Measurements from ENCODE around the gene SV2B. TPM values are rescaled to one million over a fixed set of nuclear protein-coding genes. Genes with fewer than 3 reads are reported as not detected.

The SV2B gene
- total and polyA plus RNA-seq, 2 experiments from 2014 or later = 0.17 to 2.2 TPM

DNA sequence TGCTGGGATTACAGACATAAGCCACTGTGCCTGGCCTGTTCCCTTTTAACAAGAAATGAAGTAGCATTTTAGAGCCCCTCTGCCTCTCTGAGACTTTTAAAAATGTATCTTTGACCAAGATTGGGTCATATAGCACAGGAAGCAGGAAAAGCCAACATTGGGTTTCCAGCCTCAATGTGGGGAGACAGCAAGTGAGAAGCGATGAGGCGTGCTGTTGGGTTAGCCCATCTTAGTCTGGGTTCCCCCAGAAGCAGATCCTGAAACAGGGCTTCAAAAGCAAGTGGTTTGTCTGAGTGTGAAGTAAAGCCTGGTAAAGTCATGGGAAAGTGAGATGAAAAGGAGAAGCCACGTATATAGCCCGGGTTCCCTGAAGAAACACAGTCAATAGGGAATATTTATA, 48.2 kb downstream of the SV2B start:
- DNase-seq (ENCODE audit: low spot score) = no peak
- no peak overlapping the region for H3K4me2 ChIP-seq
- H2AFZ ChIP-seq = no peak overlapping the region
- 93% methylated on average over 4 of the region's 4 CpGs for WGBS (ENCODE audit: low lambda C conversion rate, missing lambda C conversion rate)
- H3K27ac ChIP-seq = no peak overlapping the region
- TF ChIP-seq, protein P1, sequence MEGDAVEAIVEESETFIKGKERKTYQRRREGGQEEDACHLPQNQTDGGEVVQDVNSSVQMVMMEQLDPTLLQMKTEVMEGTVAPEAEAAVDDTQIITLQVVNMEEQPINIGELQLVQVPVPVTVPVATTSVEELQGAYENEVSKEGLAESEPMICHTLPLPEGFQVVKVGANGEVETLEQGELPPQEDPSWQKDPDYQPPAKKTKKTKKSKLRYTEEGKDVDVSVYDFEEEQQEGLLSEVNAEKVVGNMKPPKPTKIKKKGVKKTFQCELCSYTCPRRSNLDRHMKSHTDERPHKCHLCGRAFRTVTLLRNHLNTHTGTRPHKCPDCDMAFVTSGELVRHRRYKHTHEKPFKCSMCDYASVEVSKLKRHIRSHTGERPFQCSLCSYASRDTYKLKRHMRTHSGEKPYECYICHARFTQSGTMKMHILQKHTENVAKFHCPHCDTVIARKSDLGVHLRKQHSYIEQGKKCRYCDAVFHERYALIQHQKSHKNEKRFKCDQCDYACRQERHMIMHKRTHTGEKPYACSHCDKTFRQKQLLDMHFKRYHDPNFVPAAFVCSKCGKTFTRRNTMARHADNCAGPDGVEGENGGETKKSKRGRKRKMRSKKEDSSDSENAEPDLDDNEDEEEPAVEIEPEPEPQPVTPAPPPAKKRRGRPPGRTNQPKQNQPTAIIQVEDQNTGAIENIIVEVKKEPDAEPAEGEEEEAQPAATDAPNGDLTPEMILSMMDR (IDR thresholded peaks at IDR 0.05; ENCODE audit: poor library complexity) = no peak
- TF ChIP-seq EZH2phosphoT487 (IDR thresholded peaks at IDR 0.05; ENCODE audit: low read depth, severe bottlenecking, unreplicated experiment) = no peak
- TF ChIP-seq EZH2 (IDR thresholded peaks at IDR 0.05; ENCODE audit: borderline replicate concordance) = no peak
- H3K27me3 ChIP-seq = peaks cover 14% of the 10 kb centered on the region
- no peaks in the 10 kb centered on the region for H3K79me2 ChIP-seq
- no peaks in the 10 kb centered on the region for H3K36me3 ChIP-seq (replicated peaks; ENCODE audit: insufficient read depth, low read depth)
- no peak overlapping the region for H3K4me3 ChIP-seq
- no peaks in the 10 kb centered on the region for H3K9me2 ChIP-seq (replicated peaks; ENCODE audit: insufficient read depth)
- no peaks in the 10 kb centered on the region for H3K4me1 ChIP-seq (ENCODE audit: insufficient read depth)
- H4K20me1 ChIP-seq (ENCODE audit: insufficient read depth, poor library complexity, severe bottlenecking) = no peaks in the 10 kb centered on the region
- no peaks in the 10 kb centered on the region for H3K9me3 ChIP-seq (ENCODE audit: low read depth)

GRCh38 chr15:91150502-91151160, 50.6 kb downstream of the SV2B start:
- Histone ChIP-seq H3K36me3 (replicated peaks; ENCODE audit: insufficient read depth, low read depth) (no peaks in the 10 kb centered on the region), H3K9me3 (ENCODE audit: low read depth) (no peaks in the 10 kb centered on the region), H3K27me3 (peaks cover 10% of the 10 kb centered on the region), H2AFZ (no peak overlapping the region), H4K20me1 (ENCODE audit: insufficient read depth, poor library complexity, severe bottlenecking) (no peaks in the 10 kb centered on the region), H3K27ac (no peak overlapping the region), H3K9me2 (replicated peaks; ENCODE audit: insufficient read depth) (no peaks in the 10 kb centered on the region), H3K4me1 (ENCODE audit: insufficient read depth) (no peaks in the 10 kb centered on the region), H3K4me2 (no peak overlapping the region), H3K4me3 (no peak overlapping the region), H3K79me2 (no peaks in the 10 kb centered on the region)
- DNase-seq (ENCODE audit: low spot score) = no peak
- TF ChIP-seq EZH2 (IDR thresholded peaks at IDR 0.05; ENCODE audit: borderline replicate concordance) = no peak
- TF ChIP-seq EZH2phosphoT487 (IDR thresholded peaks at IDR 0.05; ENCODE audit: low read depth, severe bottlenecking, unreplicated experiment) = no peak
- TF ChIP-seq, protein P1 (IDR thresholded peaks at IDR 0.05; ENCODE audit: poor library complexity) = no peak
- 78% methylated on average over 3 of the region's 4 CpGs for WGBS (ENCODE audit: low lambda C conversion rate, missing lambda C conversion rate)

- no peaks in the 10 kb centered on the region for H3K9me2 ChIP-seq (replicated peaks; ENCODE audit: insufficient read depth)
- peaks cover 10% of the 10 kb centered on the region for H3K27me3 ChIP-seq
- WGBS (ENCODE audit: low lambda C conversion rate, missing lambda C conversion rate) = 76% methylated on average over 4 of the region's 4 CpGs
- no peak overlapping the region for H3K4me2 ChIP-seq
- H3K36me3 ChIP-seq (replicated peaks; ENCODE audit: insufficient read depth, low read depth) = no peaks in the 10 kb centered on the region
- no peaks in the 10 kb centered on the region for H3K4me1 ChIP-seq (ENCODE audit: insufficient read depth)
- H3K27ac ChIP-seq = no peak overlapping the region
- no peak overlapping the region for H3K4me3 ChIP-seq
- DNase-seq (ENCODE audit: low spot score) = no peak
- no peaks in the 10 kb centered on the region for H4K20me1 ChIP-seq (ENCODE audit: insufficient read depth, poor library complexity, severe bottlenecking)
- H2AFZ ChIP-seq = no peak overlapping the region
- H3K79me2 ChIP-seq = no peaks in the 10 kb centered on the region
- no peaks in the 10 kb centered on the region for H3K9me3 ChIP-seq (ENCODE audit: low read depth)
- TF ChIP-seq EZH2 (IDR thresholded peaks at IDR 0.05; ENCODE audit: borderline replicate concordance) = no peak
- TF ChIP-seq, protein P1 (IDR thresholded peaks at IDR 0.05; ENCODE audit: poor library complexity) = no peak
- TF ChIP-seq EZH2phosphoT487 (IDR thresholded peaks at IDR 0.05; ENCODE audit: low read depth, severe bottlenecking, unreplicated experiment) = no peak
Measured at GRCh38 chr15:91151781-91152563, 51.9 kb downstream of the SV2B start.
